Right cardiac atrium (tissue), 5 donors: Measurements from ENCODE around the gene CHCT1. TPM values are rescaled to one million over a fixed set of nuclear protein-coding genes. Genes with fewer than 3 reads are reported as not detected.

Source experiments
- ATAC-seq, 2 donors: fragments of 200-7000 bp; cut with Tn5 transposase; one replicate each; pipeline versions ENCODE4 v1.8.0 to v1.9.1; 2020; ENCODE audit warnings: moderate library complexity in 2 of 2, mild to moderate bottlenecking in 1 of 2
- DNase-seq, 3 donors: peaks; one replicate each; pipeline ENCODE4 v3.0.0-alpha.2; 2020
- H3K27ac ChIP-seq: one replicate; pipeline ENCODE4 v1.5.1; 2013; ENCODE audit warnings: mild to moderate bottlenecking, low read length, control low read depth, moderate library complexity
- H3K27me3 ChIP-seq: one replicate; pipeline ENCODE4 v1.6.1; 2013; ENCODE audit not compliant: control insufficient read depth, insufficient read depth
- H3K4me1 ChIP-seq: one replicate; pipeline ENCODE4 v1.6.1; 2013; ENCODE audit warnings: low read length; ENCODE audit not compliant: control insufficient read depth, insufficient read depth
- H3K4me3 ChIP-seq: one replicate; pipeline ENCODE4 v1.5.1; 2013; ENCODE audit warnings: low read length, control low read depth
- H3K9me3 ChIP-seq: one replicate; pipeline ENCODE4 v1.6.1; 2013; ENCODE audit warnings: low read length; ENCODE audit not compliant: control insufficient read depth
- WGBS: extraction: QIAGEN DNeasy Blood & Tissue Kit; methylation state at CpG from one replicate; pipeline ENCODE4 v1.1.7; 2013; 5-methylcytosine and 5-hydroxymethylcytosine counted together
- intact Hi-C, 4 donors: fragments of 100-400 bp; cut with DNase I; formaldehyde crosslinking; loops; one replicate each; pipeline versions ENCODE4 v1.11.0 to v1.14.0; 2022 to 2023
- polyA plus RNA-seq: library from polyadenylated mRNA; stranded (reverse); fragments of 200-250 nt; gene quantifications from one replicate; pipeline ENCODE4 v1.2.3, GENCODE V29; 2013
- total RNA-seq, 4 donors: library from RNA; stranded (reverse); fragmentation: NEBNext Ultra II Directional; extraction: Animal tissue kit (Norgen Biotek cat#: 25700); gene quantifications; one replicate each; pipeline ENCODE4 v1.2.1, GENCODE V29; 2021
- donor health status: healthy with polysubstance abuse.
- donor health status: DM: no; HTN: yes; CAD: no.
- donor health status: DM: no; HTN: no; CAD: no.
- donor health status: DM: no; HTN: yes; CAD: no; lungs with severe emphysema.
- donor health status: DM: yes; HTN: yes; CAD: no.

The CHCT1 gene
- total and polyA plus RNA-seq, 5 donors, result not detected

DNA sequence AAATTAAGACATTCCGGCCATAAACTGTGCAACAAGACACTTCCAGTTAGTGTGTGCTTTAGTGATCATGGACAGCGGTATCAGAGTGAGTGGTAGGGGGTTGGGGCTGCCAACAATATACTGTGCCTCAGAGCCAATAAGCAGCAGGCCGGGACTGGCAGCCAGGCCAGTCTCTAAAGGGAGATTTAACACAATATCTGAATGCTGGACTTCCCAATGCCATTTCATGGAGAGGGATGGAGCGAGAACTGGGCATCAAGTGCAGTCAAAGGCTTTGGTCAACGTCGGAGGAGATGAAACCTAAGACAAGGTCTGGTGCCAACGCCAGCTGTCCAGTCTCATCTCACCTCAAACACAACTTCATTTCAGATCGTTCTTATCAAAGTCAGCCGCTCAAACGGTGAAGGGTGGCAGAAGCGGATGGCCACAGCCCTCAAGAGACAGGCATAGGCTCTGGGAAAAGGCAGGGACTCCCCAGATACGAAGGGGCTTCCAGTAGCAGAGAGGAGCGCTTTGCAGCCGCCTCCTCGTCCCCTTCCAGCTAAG, 31.3 kb upstream of the CHCT1 start:
- WGBS, result 4% methylated on average over 15 of the region's 15 CpGs
- peak overlapping the region; percentile 88 for H3K4me3 ChIP-seq
- H3K27ac ChIP-seq, result peak overlapping the region; percentile 90
- H3K4me1 ChIP-seq, result peaks cover 7% of the 10 kb centered on the region
- H3K27me3 ChIP-seq, result no peaks in the 10 kb centered on the region
- no peaks in the 10 kb centered on the region for H3K9me3 ChIP-seq
- DNase-seq (peak in 1 of 3 donors; percentile 48), ATAC-seq (peak in 1 of 2 donors; percentile 1)
- intact Hi-C loops, result no loop called here

DNA sequence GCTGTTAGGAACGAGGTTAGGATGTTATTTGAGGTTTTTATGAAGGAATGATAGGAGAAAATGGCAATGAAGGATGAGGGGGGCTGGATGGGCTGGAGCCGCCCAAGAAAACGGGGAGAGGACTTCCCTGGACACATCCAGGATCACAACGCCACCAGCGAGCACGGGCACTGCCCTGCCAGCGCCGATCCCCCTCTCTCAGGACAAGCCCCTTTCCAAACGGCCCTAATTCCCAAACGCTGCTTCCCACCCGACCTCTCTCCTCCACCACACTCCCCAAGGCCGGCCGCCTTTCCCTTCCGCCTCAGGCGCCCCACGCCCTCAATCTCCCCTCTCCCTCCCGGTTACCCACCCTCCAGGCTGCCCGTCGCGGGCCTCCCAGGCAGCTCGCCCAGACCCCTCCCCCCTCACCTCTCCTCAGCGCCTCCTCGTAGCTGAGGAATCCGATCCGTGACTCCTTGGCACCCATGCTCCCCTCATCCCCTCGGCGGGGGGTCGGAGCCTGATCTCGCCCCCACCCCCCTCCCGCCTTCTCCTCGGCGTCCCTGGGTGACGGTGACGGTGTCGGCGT, 30.7 kb upstream of the CHCT1 start:
- H3K4me1 ChIP-seq, result peaks cover 4% of the 10 kb centered on the region

DNA sequence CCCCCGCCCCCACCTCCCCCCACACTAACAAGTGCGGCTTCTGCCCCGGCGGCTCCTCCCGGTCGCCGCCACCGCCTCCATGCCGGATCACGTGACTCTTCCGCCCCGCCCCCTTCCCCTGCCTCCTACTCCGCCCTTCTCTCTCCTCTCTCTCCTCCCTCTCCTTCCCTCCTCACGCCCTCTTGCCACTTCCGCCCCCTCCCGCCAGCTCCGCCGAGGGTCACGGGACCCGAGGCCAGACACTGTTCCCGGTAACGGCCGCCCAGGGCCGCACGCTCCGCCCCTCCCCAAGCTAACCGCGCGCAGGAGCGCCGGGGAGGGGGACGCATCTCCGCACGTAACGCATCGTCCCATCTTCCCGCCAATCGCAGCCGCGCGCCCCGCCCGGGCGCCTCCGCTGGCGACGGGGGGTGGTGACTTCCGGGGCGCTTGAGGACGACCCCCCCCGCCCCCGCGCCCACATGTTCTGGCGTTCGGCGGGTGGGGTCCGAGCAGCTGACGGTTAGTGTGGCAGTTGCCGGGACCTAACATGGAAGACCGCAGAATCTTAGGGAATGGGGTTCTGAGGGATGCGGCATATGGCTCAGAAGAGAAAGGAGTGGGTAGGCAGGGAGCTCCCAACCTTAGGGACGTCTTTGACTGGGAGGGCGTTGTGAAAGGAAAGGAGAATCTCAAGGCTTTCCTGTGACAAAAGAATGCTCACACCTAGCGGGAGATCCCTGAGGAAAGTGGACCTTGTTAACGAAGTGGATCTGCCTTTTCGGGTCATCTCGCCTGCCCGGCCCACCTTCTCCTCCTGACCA, 30.0 kb upstream of the CHCT1 start, which contains the start of gene USP32:
USP32 (minus strand) TSS at position 92 of the 803 bp plus-strand sequence. CDS start 194 bp downstream, outside the sequence.
- Histone ChIP-seq H3K27ac (peak within 1 kb of the TSS; percentile 93), H3K4me1 (peaks cover 4% of the 10 kb centered on the region), H3K9me3 (no peaks in the 10 kb centered on the region), H3K27me3 (no peaks in the 10 kb centered on the region), H3K4me3 (peak within 1 kb of the TSS; percentile 88)
- under 1% methylated on average over 68 of the region's 68 CpGs for WGBS
- ATAC-seq, result peak; percentile 98 to 99
- peak; percentile 99 to 100 (median 100) for DNase-seq
- intact Hi-C loops, result no loop called here

More for the DNA sequence above, 30.7 kb upstream of the CHCT1 start:
- ATAC-seq (peak; percentile 75 to 76), DNase-seq (no peak)
- H3K27me3 ChIP-seq, result no peaks in the 10 kb centered on the region
- peak overlapping the region; percentile 88 for H3K4me3 ChIP-seq
- intact Hi-C loops, result no loop called here
- no peaks in the 10 kb centered on the region for H3K9me3 ChIP-seq
- H3K27ac ChIP-seq, result peak overlapping the region; percentile 90
- under 1% methylated on average over 36 of the region's 36 CpGs for WGBS

DNA sequence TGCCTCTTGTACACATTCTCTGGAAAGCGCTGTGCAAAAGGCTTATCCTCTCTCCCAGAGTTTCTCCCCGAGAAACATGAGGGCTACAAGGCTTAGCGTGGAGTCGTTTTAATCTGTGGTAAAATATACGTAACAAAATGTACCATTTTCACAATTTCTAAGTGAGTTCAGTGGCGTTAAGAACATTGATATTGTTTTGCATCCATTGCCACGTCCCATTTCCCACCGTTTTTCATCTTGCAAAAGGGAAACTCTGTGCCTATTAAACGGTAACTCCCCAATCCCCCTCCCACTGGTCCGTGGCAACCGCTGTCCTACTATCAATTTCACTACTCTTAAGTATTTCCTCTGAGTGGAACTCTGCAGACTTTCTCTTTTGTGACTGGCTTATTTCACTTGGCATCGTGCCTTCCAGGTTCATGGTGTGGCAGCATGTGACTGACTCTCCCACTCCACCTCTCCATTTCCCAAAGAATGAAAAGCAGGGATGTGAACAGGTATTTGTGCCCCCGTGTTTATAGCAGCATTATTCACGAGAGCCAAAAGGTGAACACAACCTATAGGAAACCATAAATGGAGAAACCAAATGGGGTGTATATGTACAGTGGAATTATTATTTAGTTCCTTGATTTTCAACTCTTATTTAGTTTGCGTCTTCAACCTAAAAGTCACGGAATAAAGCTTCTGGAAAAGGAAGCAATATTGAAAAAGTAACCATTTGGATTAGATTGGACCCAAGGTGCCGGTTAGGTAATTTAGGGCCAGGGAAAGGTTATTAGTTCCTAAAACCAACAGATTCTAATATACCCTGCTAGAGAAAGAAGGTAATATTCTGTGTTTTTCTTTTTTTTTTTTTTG, 29.2 kb upstream of the CHCT1 start:
- Histone ChIP-seq H3K4me3 (peak overlapping the region; percentile 88), H3K27me3 (no peaks in the 10 kb centered on the region), H3K4me1 (peaks cover 4% of the 10 kb centered on the region), H3K27ac (peak overlapping the region; percentile 93), H3K9me3 (no peaks in the 10 kb centered on the region)
- 20% methylated on average over 17 of the region's 17 CpGs for WGBS
- ATAC-seq (peak in 1 of 2 donors; percentile 3), DNase-seq (peak in 2 of 3 donors; percentile 18 to 64)
- intact Hi-C loops, result no loop called here

DNA sequence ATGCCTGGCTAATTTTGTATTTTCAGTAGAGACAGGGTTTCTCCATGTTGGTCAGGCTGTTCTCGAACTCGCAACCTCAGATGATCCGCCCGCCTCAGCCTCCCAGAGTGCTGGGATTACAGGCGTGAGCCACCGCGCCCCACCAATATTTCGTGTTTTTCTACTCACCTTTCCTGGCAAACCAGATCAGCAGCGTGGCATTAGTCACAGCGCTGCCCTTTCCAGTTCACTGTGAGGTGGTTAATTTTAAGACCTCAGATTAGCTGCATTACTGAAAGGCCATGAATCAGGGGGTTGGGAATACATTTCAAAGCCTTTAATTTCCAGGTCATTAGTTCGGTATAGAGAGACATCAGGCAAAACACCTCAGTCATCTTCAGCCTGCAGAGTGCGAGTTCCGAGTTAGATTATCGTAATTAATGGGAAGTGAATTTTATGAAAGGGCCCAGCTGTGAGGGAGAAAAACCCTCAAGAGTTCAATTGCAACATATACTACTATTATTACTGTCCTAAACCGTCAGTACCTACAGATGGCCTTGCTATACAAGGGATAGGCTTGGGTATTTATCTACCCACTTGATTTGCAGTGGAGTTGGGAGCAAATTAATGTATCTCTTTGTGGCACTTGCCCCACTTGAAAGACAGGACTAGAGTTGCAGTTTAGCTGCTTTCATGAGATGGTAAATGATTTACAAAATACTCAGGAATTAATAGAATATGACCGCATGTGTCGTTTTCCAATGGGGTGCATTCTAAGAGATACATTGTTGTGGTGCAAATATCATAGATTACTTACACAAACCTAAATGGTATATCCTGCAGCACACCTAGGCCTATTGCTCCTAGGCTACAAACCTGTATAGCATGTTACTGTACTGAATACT, 28.2 kb upstream of the CHCT1 start:
- H3K4me3 ChIP-seq, result no peak overlapping the region
- intact Hi-C loops, result no loop called here
- H3K27ac ChIP-seq, result no peak overlapping the region
- H3K9me3 ChIP-seq, result no peaks in the 10 kb centered on the region
- WGBS, result 94% methylated on average over 17 of the region's 17 CpGs
- no peak for DNase-seq
- no peak for ATAC-seq
- H3K4me1 ChIP-seq, result peaks cover 4% of the 10 kb centered on the region
- no peaks in the 10 kb centered on the region for H3K27me3 ChIP-seq

DNA sequence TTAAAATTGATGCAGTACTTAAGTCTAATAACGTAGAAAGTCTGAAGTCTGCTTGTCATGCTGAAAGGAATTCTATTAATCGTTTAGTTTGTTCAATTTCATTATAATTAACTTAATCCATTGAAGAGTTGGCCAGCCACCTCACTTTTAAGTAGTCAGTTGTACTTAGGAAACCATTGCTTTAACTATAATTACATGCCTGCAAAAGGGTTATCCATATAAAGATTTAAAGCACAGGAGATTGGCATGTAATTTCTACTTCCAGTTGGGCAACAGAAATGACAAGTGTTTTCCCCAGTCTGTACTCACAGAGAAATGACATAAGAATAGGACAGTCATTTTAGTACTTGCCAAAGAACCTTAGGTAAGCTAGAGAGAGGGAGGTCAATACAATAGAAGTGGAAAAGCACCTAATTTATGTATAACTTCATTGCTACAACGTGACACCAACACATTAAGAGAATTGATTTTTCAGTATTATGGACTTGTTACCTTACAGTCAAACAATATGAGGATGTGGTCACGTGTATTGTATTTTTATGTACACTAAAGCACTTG, 26.7 kb upstream of the CHCT1 start:
- WGBS, result 82% methylated on average over 4 of the region's 4 CpGs

DNA sequence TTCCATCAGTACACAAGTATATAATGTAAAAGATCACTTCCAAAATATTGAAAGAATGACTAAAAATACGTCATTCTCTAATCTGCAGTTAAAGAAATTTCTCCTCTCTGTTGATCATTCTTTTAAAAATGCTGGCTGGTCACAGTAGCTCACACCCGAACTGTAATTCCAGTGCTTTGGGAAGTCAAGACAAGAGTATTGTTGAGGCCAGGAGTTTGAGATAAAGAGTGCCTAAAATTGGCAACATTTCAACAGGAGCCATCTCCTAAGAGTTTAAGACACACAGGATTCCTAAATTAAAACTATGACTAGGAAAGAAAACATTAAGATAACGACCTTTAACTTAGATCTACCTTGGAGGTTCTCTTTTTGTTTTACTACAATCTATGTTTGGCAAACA, 25.9 kb upstream of the CHCT1 start:
- no peak for DNase-seq
- Histone ChIP-seq H3K9me3 (no peaks in the 10 kb centered on the region), H3K27ac (no peak overlapping the region), H3K4me1 (peaks cover 3% of the 10 kb centered on the region), H3K27me3 (no peaks in the 10 kb centered on the region), H3K4me3 (no peak overlapping the region)
- no peak for ATAC-seq
- intact Hi-C loops, result no loop called here
- WGBS, result 59% methylated on average over 3 of the region's 3 CpGs

More for the DNA sequence above, 26.7 kb upstream of the CHCT1 start:
- Histone ChIP-seq H3K4me3 (no peak overlapping the region), H3K27me3 (no peaks in the 10 kb centered on the region), H3K27ac (no peak overlapping the region), H3K9me3 (no peaks in the 10 kb centered on the region), H3K4me1 (peaks cover 4% of the 10 kb centered on the region)
- intact Hi-C loops, result no loop called here
- no peak for ATAC-seq
- no peak for DNase-seq

DNA sequence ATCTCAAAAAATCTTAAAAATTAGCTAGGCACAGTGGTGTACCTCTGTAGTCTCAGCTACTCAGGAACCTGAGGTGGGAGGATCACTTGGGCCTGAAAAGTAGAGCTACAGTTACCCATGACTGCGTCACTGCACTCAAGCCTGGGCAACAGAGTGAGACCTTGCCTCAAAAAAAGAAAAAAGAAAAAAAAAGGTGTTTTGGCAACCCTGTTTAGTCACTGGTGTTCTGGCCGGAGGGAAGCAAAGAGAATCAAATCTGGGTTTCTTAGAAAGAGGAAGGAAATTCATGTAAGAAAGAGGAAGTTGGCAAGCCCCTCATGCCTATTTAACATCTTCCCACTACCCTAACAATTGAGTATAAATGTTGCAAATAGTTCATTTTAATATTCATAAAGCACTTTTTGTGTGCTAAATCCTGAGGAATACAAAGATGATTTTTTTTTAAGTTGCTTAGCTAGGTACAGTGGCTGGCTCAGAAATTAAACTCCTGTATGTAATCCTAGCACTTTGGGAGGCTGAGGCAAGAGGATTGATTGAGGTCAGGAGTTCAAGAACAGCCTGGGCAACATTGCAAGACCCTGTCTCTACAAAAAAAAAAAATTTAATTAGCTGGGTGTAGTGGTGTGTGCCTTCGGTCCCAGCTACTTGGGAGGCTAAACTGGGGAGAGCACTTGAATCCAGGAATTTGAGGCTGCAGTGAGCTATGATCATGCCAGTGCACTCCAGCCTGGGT, 23.9 kb upstream of the CHCT1 start:
- Histone ChIP-seq H3K27me3 (no peaks in the 10 kb centered on the region), H3K4me3 (no peak overlapping the region), H3K9me3 (no peaks in the 10 kb centered on the region), H3K4me1 (no peaks in the 10 kb centered on the region), H3K27ac (no peak overlapping the region)
- DNase-seq (no peak), ATAC-seq (no peak)
- 67% methylated on average over 3 of the region's 3 CpGs for WGBS
- intact Hi-C loops, result no loop called here

DNA sequence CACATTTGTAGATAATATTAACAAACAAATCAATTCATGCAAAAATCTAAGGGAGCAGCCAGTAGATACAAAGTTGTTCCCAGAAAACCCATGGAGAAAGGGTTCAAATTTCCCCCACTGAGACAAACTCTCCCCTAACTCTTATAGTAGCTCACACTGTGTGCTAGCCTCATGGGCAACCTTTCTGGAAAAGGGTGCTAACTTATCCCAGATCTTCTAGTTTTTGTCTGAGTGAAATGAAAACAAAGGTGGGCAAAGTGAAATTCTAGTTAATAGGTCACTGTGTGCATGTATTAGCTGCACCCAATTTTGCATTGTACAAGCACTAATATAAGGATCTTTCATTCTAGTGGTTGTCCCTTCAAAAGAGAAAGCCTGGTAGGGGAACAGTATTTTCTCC, 20.5 kb upstream of the CHCT1 start:
- ATAC-seq (no peak), DNase-seq (no peak)
- Histone ChIP-seq H3K27ac (no peak overlapping the region), H3K4me3 (no peak overlapping the region), H3K27me3 (no peaks in the 10 kb centered on the region), H3K9me3 (no peaks in the 10 kb centered on the region), H3K4me1 (no peaks in the 10 kb centered on the region)
- intact Hi-C loops, result no loop called here
